Measurements from ENCODE around the gene ABL2.
A peak's percentile ranks its signal among the peaks of the same experiment; 100 is the strongest.
"Not testable (repeated sequence)": the region's sequence is repeated elsewhere in the genome, so short reads cannot be mapped to it uniquely, and the experiment has no call there.

Gene ABL2

GRCh38 chr1:179190861-179191260 is 38.6 kb downstream of the ABL2 start:
- Histone ChIP-seq H3K27me3 (ENCODE audit: control insufficient read depth in 1 of 2, insufficient read depth in 2 of 2, low read length in 2 of 2) (no peaks in the 10 kb centered on the region), H3K27ac (ENCODE audit: low read length) (peak overlapping the region; percentile 13), H3K4me3 (ENCODE audit: low read length in 2 of 2) (no peak overlapping the region), H3K36me3 (ENCODE audit: control insufficient read depth in 2 of 2, insufficient read depth in 2 of 2, low read length in 2 of 2) (no peaks in the 10 kb centered on the region), H3K9me3 (ENCODE audit: control insufficient read depth in 2 of 2, low read length in 2 of 2) (no peaks in the 10 kb centered on the region), H3K4me1 (ENCODE audit: control insufficient read depth, insufficient read depth, low read length) (no peaks in the 10 kb centered on the region), H3K9ac (ENCODE audit: low read length in 2 of 2) (no peak overlapping the region)

DNA sequence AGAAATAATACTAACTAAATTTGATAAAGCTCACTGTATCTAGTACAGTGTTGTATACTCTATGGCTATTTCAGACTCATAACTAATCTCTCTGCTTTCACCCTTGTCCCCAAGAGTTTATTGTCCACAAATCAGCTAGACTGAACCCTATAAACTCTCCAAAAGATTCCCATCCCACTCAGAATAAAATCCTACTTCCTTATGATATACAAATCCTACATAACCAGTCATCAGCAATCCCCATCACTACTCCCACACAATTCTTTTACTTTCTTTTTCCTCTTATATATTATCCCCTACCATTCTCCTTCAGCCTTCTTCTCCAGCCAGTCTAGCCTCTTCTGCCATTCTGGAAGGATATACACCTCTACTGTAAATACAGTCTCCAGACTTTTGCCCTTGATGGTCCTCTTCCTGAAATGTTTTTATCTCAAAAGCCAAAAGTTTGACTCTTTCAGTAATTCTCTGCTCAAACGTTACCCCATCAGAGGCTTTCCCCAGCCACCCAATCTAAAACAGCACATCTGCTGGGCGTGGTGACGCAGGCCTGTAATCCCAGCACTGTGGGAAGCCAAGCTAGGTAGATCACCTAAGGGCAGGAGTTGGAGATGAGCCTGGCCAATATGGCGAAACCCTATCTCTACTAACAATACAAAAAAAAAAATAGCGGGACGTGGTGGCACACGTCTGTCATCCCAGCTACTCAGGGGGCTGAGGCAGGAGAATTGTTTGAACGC is 41.6 kb downstream of the ABL2 start:
- Histone ChIP-seq H3K9me3 (ENCODE audit: control insufficient read depth in 2 of 2, low read length in 2 of 2) (no peaks in the 10 kb centered on the region), H3K9ac (ENCODE audit: low read length in 2 of 2) (no peak overlapping the region), H3K27ac (ENCODE audit: low read length) (no peak overlapping the region), H3K36me3 (ENCODE audit: control insufficient read depth in 2 of 2, insufficient read depth in 2 of 2, low read length in 2 of 2) (no peaks in the 10 kb centered on the region), H3K27me3 (ENCODE audit: control insufficient read depth in 1 of 2, insufficient read depth in 2 of 2, low read length in 2 of 2) (no peaks in the 10 kb centered on the region), H3K4me3 (ENCODE audit: low read length in 2 of 2) (no peak overlapping the region), H3K4me1 (ENCODE audit: control insufficient read depth, insufficient read depth, low read length) (no peaks in the 10 kb centered on the region)

DNA sequence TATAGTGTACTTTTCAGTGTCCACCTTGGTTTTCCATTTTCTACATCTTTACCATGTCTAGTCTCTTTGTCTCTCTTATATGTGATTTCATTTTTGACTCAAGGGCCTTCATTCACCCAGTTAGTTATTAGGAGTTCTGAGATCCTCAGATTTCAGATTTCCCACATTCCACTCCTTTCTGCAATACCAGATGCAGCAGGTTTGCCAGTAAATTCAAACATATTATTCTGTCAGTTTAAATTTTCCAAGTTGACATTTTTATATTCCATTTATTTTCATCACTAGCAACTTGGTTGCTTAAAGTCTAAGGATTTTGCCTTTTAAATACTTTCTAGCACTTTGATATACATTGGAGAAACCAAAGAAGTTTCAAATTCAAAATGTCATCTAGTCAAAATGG is 42.4 kb downstream of the ABL2 start:
- Histone ChIP-seq H3K4me3 (ENCODE audit: low read length in 2 of 2) (no peak overlapping the region), H3K4me1 (ENCODE audit: control insufficient read depth, insufficient read depth, low read length) (no peaks in the 10 kb centered on the region), H3K36me3 (ENCODE audit: control insufficient read depth in 2 of 2, insufficient read depth in 2 of 2, low read length in 2 of 2) (no peaks in the 10 kb centered on the region), H3K27me3 (ENCODE audit: control insufficient read depth in 1 of 2, insufficient read depth in 2 of 2, low read length in 2 of 2) (no peaks in the 10 kb centered on the region), H3K9me3 (ENCODE audit: control insufficient read depth in 2 of 2, low read length in 2 of 2) (no peaks in the 10 kb centered on the region), H3K27ac (ENCODE audit: low read length) (no peak overlapping the region), H3K9ac (ENCODE audit: low read length in 2 of 2) (no peak overlapping the region)

GRCh38 chr1:179184403-179184802 is 45.1 kb downstream of the ABL2 start:
- Histone ChIP-seq H3K27ac (ENCODE audit: low read length) (no peak overlapping the region), H3K4me1 (ENCODE audit: control insufficient read depth, insufficient read depth, low read length) (no peaks in the 10 kb centered on the region), H3K36me3 (ENCODE audit: control insufficient read depth in 2 of 2, insufficient read depth in 2 of 2, low read length in 2 of 2) (no peaks in the 10 kb centered on the region), H3K9ac (ENCODE audit: low read length in 2 of 2) (no peak overlapping the region), H3K4me3 (ENCODE audit: low read length in 2 of 2) (no peak overlapping the region), H3K9me3 (ENCODE audit: control insufficient read depth in 2 of 2, low read length in 2 of 2) (no peaks in the 10 kb centered on the region), H3K27me3 (ENCODE audit: control insufficient read depth in 1 of 2, insufficient read depth in 2 of 2, low read length in 2 of 2) (no peaks in the 10 kb centered on the region)

- Histone ChIP-seq H3K4me1 (ENCODE audit: control insufficient read depth, insufficient read depth, low read length) (no peaks in the 10 kb centered on the region), H3K9ac (ENCODE audit: low read length in 2 of 2) (no peak overlapping the region), H3K27me3 (ENCODE audit: control insufficient read depth in 1 of 2, insufficient read depth in 2 of 2, low read length in 2 of 2) (no peaks in the 10 kb centered on the region), H3K36me3 (ENCODE audit: control insufficient read depth in 2 of 2, insufficient read depth in 2 of 2, low read length in 2 of 2) (no peaks in the 10 kb centered on the region), H3K9me3 (ENCODE audit: control insufficient read depth in 2 of 2, low read length in 2 of 2) (no peaks in the 10 kb centered on the region), H3K4me3 (ENCODE audit: low read length in 2 of 2) (no peak overlapping the region), H3K27ac (ENCODE audit: low read length) (no peak overlapping the region)
These were observed 45.6 kb downstream of the ABL2 start for GRCh38 chr1:179183857-179184256.

- no peaks in the 10 kb centered on the region for H3K36me3 ChIP-seq (ENCODE audit: control insufficient read depth in 2 of 2, insufficient read depth in 2 of 2, low read length in 2 of 2)
- H3K4me3 ChIP-seq (ENCODE audit: low read length in 2 of 2): no peak overlapping the region
- no peak overlapping the region for H3K27ac ChIP-seq (ENCODE audit: low read length)
- H3K9me3 ChIP-seq (ENCODE audit: control insufficient read depth in 2 of 2, low read length in 2 of 2): no peaks in the 10 kb centered on the region
- peaks cover 10% of the 10 kb centered on the region for H3K4me1 ChIP-seq (ENCODE audit: control insufficient read depth, insufficient read depth, low read length)
- no peak overlapping the region for H3K9ac ChIP-seq (ENCODE audit: low read length in 2 of 2)
- H3K27me3 ChIP-seq (ENCODE audit: control insufficient read depth in 1 of 2, insufficient read depth in 2 of 2, low read length in 2 of 2): no peaks in the 10 kb centered on the region
These were observed 50.5 kb downstream of the ABL2 start for GRCh38 chr1:179178950-179179349.

DNA sequence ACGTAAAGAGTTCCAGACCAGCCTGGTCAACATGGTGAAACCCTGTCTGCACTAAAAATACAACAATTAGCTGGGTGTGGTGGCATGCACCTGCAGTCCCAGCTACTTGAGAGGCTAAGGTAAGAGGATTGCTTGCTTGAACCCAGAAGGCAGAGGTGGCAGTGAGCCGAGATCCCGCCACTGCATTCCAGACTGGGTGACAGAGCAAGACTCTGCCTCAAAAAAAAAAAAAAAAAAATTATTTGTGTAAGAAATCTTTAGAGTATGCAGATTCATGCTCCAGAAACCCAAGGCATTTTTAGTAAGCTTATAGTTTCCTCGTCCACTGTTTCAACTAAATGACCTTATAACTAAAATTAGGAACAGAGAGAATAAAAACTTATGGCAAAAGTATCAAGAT is 51.3 kb downstream of the ABL2 start:
- H3K4me1 ChIP-seq (ENCODE audit: control insufficient read depth, insufficient read depth, low read length): peaks cover 10% of the 10 kb centered on the region
- H3K36me3 ChIP-seq (ENCODE audit: control insufficient read depth in 2 of 2, insufficient read depth in 2 of 2, low read length in 2 of 2): no peaks in the 10 kb centered on the region

DNA sequence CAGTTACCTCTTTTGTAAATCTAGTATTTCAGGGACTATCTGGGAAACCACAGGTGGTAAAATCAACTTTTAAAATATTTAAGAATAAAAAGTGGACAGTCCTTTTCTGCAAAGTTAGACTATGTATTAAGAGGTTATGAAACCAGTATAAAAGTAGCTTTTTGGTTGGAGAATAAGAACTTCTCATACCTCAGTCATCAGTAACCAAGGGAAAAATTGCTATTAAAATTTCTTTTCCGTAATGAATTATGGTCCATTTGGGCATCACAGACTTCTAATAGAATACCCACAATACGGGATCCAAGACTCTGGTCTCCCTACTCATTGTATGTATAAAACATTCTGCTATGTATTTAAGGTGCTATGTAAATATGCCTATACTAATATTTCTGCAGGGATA is 51.9 kb downstream of the ABL2 start:
- Histone ChIP-seq H3K36me3 (ENCODE audit: control insufficient read depth in 2 of 2, insufficient read depth in 2 of 2, low read length in 2 of 2) (no peaks in the 10 kb centered on the region), H3K4me1 (ENCODE audit: control insufficient read depth, insufficient read depth, low read length) (peaks cover 10% of the 10 kb centered on the region), H3K27me3 (ENCODE audit: control insufficient read depth in 1 of 2, insufficient read depth in 2 of 2, low read length in 2 of 2) (no peaks in the 10 kb centered on the region), H3K4me3 (ENCODE audit: low read length in 2 of 2) (no peak overlapping the region), H3K9ac (ENCODE audit: low read length in 2 of 2) (no peak overlapping the region), H3K9me3 (ENCODE audit: control insufficient read depth in 2 of 2, low read length in 2 of 2) (no peaks in the 10 kb centered on the region), H3K27ac (ENCODE audit: low read length) (no peak overlapping the region)

More for the DNA sequence above, 51.3 kb downstream of the ABL2 start:
- Histone ChIP-seq H3K27me3 (ENCODE audit: control insufficient read depth in 1 of 2, insufficient read depth in 2 of 2, low read length in 2 of 2) (no peaks in the 10 kb centered on the region), H3K4me3 (ENCODE audit: low read length in 2 of 2) (no peak overlapping the region), H3K9me3 (ENCODE audit: control insufficient read depth in 2 of 2, low read length in 2 of 2) (no peaks in the 10 kb centered on the region), H3K9ac (ENCODE audit: low read length in 2 of 2) (no peak overlapping the region), H3K27ac (ENCODE audit: low read length) (no peak overlapping the region)

DNA sequence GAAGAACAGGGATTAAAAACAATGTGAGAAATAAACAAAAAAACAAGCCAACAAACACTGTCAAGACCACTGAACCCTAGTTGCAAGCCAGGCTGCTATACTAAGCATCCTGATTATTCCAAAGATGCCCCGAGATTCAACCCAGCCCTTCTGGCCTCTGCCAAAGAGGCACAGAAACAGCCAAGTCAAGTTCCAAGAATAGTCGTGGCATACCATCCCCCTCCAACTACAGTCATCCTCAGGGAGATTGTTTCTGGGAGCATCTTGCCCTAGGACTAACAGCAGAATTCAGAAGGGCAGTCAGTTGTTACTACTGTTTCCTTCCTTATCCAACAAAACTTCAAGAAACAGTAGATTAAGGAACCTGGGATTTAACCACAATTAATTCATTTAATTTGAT is 52.3 kb downstream of the ABL2 start:
- H3K36me3 ChIP-seq (ENCODE audit: control insufficient read depth in 2 of 2, insufficient read depth in 2 of 2, low read length in 2 of 2): no peaks in the 10 kb centered on the region
- no peaks in the 10 kb centered on the region for H3K27me3 ChIP-seq (ENCODE audit: control insufficient read depth in 1 of 2, insufficient read depth in 2 of 2, low read length in 2 of 2)
- H3K4me3 ChIP-seq (ENCODE audit: low read length in 2 of 2): peak overlapping the region in 1 of 2 donors; percentile 8
- H3K9me3 ChIP-seq (ENCODE audit: control insufficient read depth in 2 of 2, low read length in 2 of 2): no peaks in the 10 kb centered on the region
- no peak overlapping the region for H3K9ac ChIP-seq (ENCODE audit: low read length in 2 of 2)
- no peak overlapping the region for H3K27ac ChIP-seq (ENCODE audit: low read length)
- H3K4me1 ChIP-seq (ENCODE audit: control insufficient read depth, insufficient read depth, low read length): peaks cover 10% of the 10 kb centered on the region

GRCh38 chr1:179175011-179175841 is 54.3 kb downstream of the ABL2 start:
- Histone ChIP-seq H3K27me3 (ENCODE audit: control insufficient read depth in 1 of 2, insufficient read depth in 2 of 2, low read length in 2 of 2) (no peaks in the 10 kb centered on the region), H3K9me3 (ENCODE audit: control insufficient read depth in 2 of 2, low read length in 2 of 2) (no peaks in the 10 kb centered on the region), H3K4me3 (ENCODE audit: low read length in 2 of 2) (no peak overlapping the region), H3K36me3 (ENCODE audit: control insufficient read depth in 2 of 2, insufficient read depth in 2 of 2, low read length in 2 of 2) (no peaks in the 10 kb centered on the region), H3K9ac (ENCODE audit: low read length in 2 of 2) (no peak overlapping the region), H3K4me1 (ENCODE audit: control insufficient read depth, insufficient read depth, low read length) (peaks cover 10% of the 10 kb centered on the region), H3K27ac (ENCODE audit: low read length) (no peak overlapping the region)

- H3K9me3 ChIP-seq (ENCODE audit: control insufficient read depth in 2 of 2, low read length in 2 of 2); H3K27ac ChIP-seq (ENCODE audit: low read length): not testable (repeated sequence)
These were observed 59.1 kb downstream of the ABL2 start for GRCh38 chr1:179170468-179170770.

More at GRCh38 chr1:179170468-179170770, 59.1 kb downstream of the ABL2 start:
- not testable (repeated sequence) for H3K4me1 ChIP-seq (ENCODE audit: control insufficient read depth, insufficient read depth, low read length); H3K9ac ChIP-seq (ENCODE audit: low read length in 2 of 2); H3K27me3 ChIP-seq (ENCODE audit: control insufficient read depth in 1 of 2, insufficient read depth in 2 of 2, low read length in 2 of 2); H3K36me3 ChIP-seq (ENCODE audit: control insufficient read depth in 2 of 2, insufficient read depth in 2 of 2, low read length in 2 of 2); H3K4me3 ChIP-seq (ENCODE audit: low read length in 2 of 2)
